C4-2B (cell line): ENCODE results near the gene GPR37L1.

Experiments used
- H3K27ac ChIP-seq: fragments of 450-650 bp; 2 replicates; pipeline ENCODE4 v1.5.1; 2017
- CTCF ChIP-seq: fragments of 450-650 bp; conservative IDR thresholded peaks from 2 replicates; pipeline ENCODE4 v1.5.1; 2017; ENCODE audit warnings: mild to moderate bottlenecking
- ZFX ChIP-seq: fragments of 450-650 bp; IDR thresholded peaks from 2 replicates; pipeline ENCODE4 v1.6.1; 2017

GPR37L1 gene

GRCh38 chr1:202112859-202113689 lies 9.6 kb upstream of the GPR37L1 start:
- TF ChIP-seq CTCF (no peak), ZFX (no peak)
- H3K27ac ChIP-seq = no peak overlapping the region

- no peak for TF ChIP-seq CTCF
- no peak for TF ChIP-seq ZFX
- H3K27ac ChIP-seq = no peak overlapping the region
Observed at GRCh38 chr1:202113690-202114300, 8.9 kb upstream of the GPR37L1 start.

GRCh38 chr1:202116287-202116686 lies 6.4 kb upstream of the GPR37L1 start:
- no peak overlapping the region for H3K27ac ChIP-seq

GRCh38 chr1:202117898-202118371 lies 4.8 kb upstream of the GPR37L1 start:
- no peak overlapping the region for H3K27ac ChIP-seq
- TF ChIP-seq ZFX (no peak), CTCF (no peak)

More at GRCh38 chr1:202116287-202116686, 6.4 kb upstream of the GPR37L1 start:
- TF ChIP-seq CTCF (no peak), ZFX (no peak)

GRCh38 chr1:202121006-202121405 lies 1.7 kb upstream of the GPR37L1 start:
- TF ChIP-seq CTCF (no peak), ZFX (no peak)
- H3K27ac ChIP-seq = no peak overlapping the region

GRCh38 chr1:202123336-202123813 lies 658 bp downstream of the GPR37L1 start:
- no peak overlapping the region for H3K27ac ChIP-seq
- TF ChIP-seq CTCF (no peak), ZFX (no peak)

- TF ChIP-seq CTCF (no peak), ZFX (no peak)
Observed at GRCh38 chr1:202124142-202124541, 1.4 kb downstream of the GPR37L1 start.

More at GRCh38 chr1:202124142-202124541, 1.4 kb downstream of the GPR37L1 start:
- H3K27ac ChIP-seq = no peak overlapping the region
